Measurements from ENCODE around the gene DSCAM. TPM values are rescaled to one million over a fixed set of nuclear protein-coding genes. Genes with fewer than 3 reads are reported as not detected.

The DSCAM gene
- total and polyA plus RNA-seq, 2 experiments from 2014 or later: 0.07 TPM; not detected in 1

- no peak for TF ChIP-seq REST (IDR thresholded peaks at IDR 0.05; ENCODE audit: unreplicated experiment)
- TF ChIP-seq EZH2phosphoT487 (IDR thresholded peaks at IDR 0.05; ENCODE audit: unreplicated experiment): no peak
- no peak for TF ChIP-seq NANOG (IDR thresholded peaks at IDR 0.05; ENCODE audit: borderline replicate concordance)
Measured at GRCh38 chr21:40373761-40374160, 473.2 kb downstream of the DSCAM start (continued).

- Histone ChIP-seq H3K27ac (ENCODE audit: low read depth) (no peak overlapping the region), H4K20me1 (replicated peaks; ENCODE audit: insufficient read depth) (no peaks in the 10 kb centered on the region), H3K4me2 (no peak overlapping the region), H2AFZ (no peak overlapping the region), H3K79me2 (replicated peaks; ENCODE audit: insufficient read depth) (no peaks in the 10 kb centered on the region), H3K4me3 (no peak overlapping the region), H3F3A (replicated peaks; ENCODE audit: low read depth) (no peaks in the 10 kb centered on the region), H3K27me3 (ENCODE audit: insufficient read depth) (no peaks in the 10 kb centered on the region), H3K9me2 (ENCODE audit: insufficient read depth) (no peaks in the 10 kb centered on the region), H3K36me3 (ENCODE audit: insufficient read depth) (no peaks in the 10 kb centered on the region), H3K4me1 (ENCODE audit: insufficient read depth) (no peaks in the 10 kb centered on the region)
- DNase-seq (ENCODE audit: low spot score) (no peak), ATAC-seq (no peak)
- H3K4me1 Mint-ChIP-seq: no peaks in the 10 kb centered on the region
- H3K36me3 Mint-ChIP-seq (ENCODE audit: low read depth): peaks cover 3% of the 10 kb centered on the region; the same call in 1 of the 3 replicates
- peaks cover 2% of the 10 kb centered on the region for H3K27me3 Mint-ChIP-seq (ENCODE audit: insufficient read depth, low read depth, poor library complexity)
- H3K9me3 Mint-ChIP-seq: peaks cover 80% of the 10 kb centered on the region
- no peak overlapping the region for H3K27ac Mint-ChIP-seq
- H3K4me3 Mint-ChIP-seq: no peak overlapping the region
- TF ChIP-seq CREB1 (CRISPR knock-in tag; IDR thresholded peaks at IDR 0.05; ENCODE audit: low read depth): no peak
- no peak for TF ChIP-seq POLR2AphosphoS5 (IDR thresholded peaks at IDR 0.05; ENCODE audit: low read depth)
- no peak for TF ChIP-seq REST (IDR thresholded peaks at IDR 0.05; ENCODE audit: unreplicated experiment)
- no peak for TF ChIP-seq CTCF (conservative IDR thresholded peaks at IDR 0.05; ENCODE audit: low read depth in 2 of 2)
- no peak for TF ChIP-seq EZH2phosphoT487 (IDR thresholded peaks at IDR 0.05; ENCODE audit: unreplicated experiment)
- no peak for TF ChIP-seq JUNB (IDR thresholded peaks at IDR 0.05; ENCODE audit: unreplicated experiment)
- TF ChIP-seq NANOG (IDR thresholded peaks at IDR 0.05; ENCODE audit: borderline replicate concordance): no peak
- TF ChIP-seq STAT1 (IDR thresholded peaks at IDR 0.05; ENCODE audit: unreplicated experiment): no peak
- no peak for TF ChIP-seq ETS1 (IDR thresholded peaks at IDR 0.05)
Measured at GRCh38 chr21:40372506-40372905, 474.5 kb downstream of the DSCAM start.

Measured in GM23338 (cell line).